ENCODE results near the gene SMG6. TPM values are rescaled to one million over a fixed set of nuclear protein-coding genes. Genes with fewer than 3 reads are reported as not detected.

SMG6 gene
- total and polyA plus RNA-seq, 2 of the 13 experiments (the other 11 are each of a cell fraction or from before 2014, with no cell fraction given), result 4.6 to 14.6 TPM

DNA sequence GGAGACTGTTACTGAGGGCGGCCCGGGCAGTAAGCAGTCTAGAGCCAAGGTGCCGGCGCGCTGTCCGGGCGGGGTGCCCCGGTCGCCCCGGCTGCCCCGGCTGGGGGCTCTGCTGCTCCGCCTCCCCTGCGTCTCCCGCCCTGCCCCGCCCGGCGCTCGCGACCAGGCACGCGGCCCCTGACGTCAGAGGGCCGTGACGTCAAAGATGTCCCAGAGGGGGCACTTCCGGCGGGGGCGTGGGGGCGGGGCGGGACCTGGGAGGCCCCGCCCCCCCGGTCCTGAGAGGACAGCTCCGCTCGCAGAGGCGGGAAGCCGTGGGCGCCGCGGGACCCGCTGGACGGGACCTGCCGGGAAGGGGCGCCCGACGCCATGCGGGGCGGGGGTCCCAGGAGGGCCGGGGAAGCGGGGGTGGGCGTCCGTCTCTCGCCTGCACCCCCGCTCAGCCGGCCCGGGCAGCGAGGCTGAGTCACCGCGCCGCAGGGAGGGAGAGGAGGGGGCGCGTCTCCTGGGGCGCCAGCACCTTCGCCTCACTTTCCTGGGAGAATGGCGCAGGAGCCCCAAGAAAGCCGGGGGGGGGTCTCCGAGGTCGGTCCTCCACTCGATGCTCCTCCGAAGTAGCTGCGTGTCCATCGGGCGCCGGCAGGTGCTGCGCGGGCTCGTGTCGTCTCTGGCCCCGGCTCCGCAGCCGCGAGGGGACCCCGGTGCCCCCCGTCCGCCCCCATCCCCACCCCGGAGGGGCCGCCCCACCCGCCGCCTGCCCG is 253.1 kb downstream of the SMG6 start (continued):
- TF ChIP-seq ZSCAN29 (CRISPR knock-in tag; conservative IDR thresholded peaks at IDR 0.05) (no peak), ETV5 (CRISPR knock-in tag; IDR thresholded peaks at IDR 0.05; ENCODE audit: borderline replicate concordance) (no peak), KLF16 (CRISPR knock-in tag; IDR thresholded peaks at IDR 0.05) (no peak), ZSCAN20 (CRISPR knock-in tag; IDR thresholded peaks at IDR 0.05; ENCODE audit: borderline replicate concordance) (no peak), ZEB1 (IDR thresholded peaks at IDR 0.05; ENCODE audit: insufficient replicate concordance, low read depth) (no peak), SRSF9 (IDR thresholded peaks at IDR 0.05; ENCODE audit: borderline replicate concordance, insufficient read depth, low read depth, low read length, poor library complexity, severe bottlenecking) (no peak), HOXA3 (CRISPR knock-in tag; IDR thresholded peaks at IDR 0.05) (peak; percentile 93), ZNF234 (CRISPR knock-in tag; conservative IDR thresholded peaks at IDR 0.05) (no peak), NFE2L1 (CRISPR knock-in tag; IDR thresholded peaks at IDR 0.05; ENCODE audit: borderline replicate concordance) (no peak), ZNF564 (CRISPR knock-in tag; IDR thresholded peaks at IDR 0.05) (no peak), ZNF430 (CRISPR knock-in tag; IDR thresholded peaks at IDR 0.05) (no peak), RXRA (CRISPR knock-in tag; IDR thresholded peaks at IDR 0.05) (no peak), MAFG (CRISPR knock-in tag; IDR thresholded peaks at IDR 0.05) (no peak), FOXA1 (IDR thresholded peaks at IDR 0.05) (no peak), FOXA1 (CRISPR knock-in tag; IDR thresholded peaks at IDR 0.05) (no peak), ZNF296 (CRISPR knock-in tag; conservative IDR thresholded peaks at IDR 0.05) (no peak), YEATS2 (CRISPR knock-in tag; IDR thresholded peaks at IDR 0.05; ENCODE audit: borderline replicate concordance) (no peak), SAFB2 (CRISPR knock-in tag; IDR thresholded peaks at IDR 0.05; ENCODE audit: borderline replicate concordance, low read depth) (0 out of 2 replicates have a peak, but pooled peaks have one; percentile 9), RBFOX2 (IDR thresholded peaks at IDR 0.05; ENCODE audit: low read depth, low read length) (0 out of 2 replicates have a peak, but pooled peaks have one; percentile 40)
- TF ChIP-seq, protein P1, sequence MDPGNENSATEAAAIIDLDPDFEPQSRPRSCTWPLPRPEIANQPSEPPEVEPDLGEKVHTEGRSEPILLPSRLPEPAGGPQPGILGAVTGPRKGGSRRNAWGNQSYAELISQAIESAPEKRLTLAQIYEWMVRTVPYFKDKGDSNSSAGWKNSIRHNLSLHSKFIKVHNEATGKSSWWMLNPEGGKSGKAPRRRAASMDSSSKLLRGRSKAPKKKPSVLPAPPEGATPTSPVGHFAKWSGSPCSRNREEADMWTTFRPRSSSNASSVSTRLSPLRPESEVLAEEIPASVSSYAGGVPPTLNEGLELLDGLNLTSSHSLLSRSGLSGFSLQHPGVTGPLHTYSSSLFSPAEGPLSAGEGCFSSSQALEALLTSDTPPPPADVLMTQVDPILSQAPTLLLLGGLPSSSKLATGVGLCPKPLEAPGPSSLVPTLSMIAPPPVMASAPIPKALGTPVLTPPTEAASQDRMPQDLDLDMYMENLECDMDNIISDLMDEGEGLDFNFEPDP (CRISPR knock-in tag; conservative IDR thresholded peaks at IDR 0.05), result no peak
- TF ChIP-seq, protein P2, sequence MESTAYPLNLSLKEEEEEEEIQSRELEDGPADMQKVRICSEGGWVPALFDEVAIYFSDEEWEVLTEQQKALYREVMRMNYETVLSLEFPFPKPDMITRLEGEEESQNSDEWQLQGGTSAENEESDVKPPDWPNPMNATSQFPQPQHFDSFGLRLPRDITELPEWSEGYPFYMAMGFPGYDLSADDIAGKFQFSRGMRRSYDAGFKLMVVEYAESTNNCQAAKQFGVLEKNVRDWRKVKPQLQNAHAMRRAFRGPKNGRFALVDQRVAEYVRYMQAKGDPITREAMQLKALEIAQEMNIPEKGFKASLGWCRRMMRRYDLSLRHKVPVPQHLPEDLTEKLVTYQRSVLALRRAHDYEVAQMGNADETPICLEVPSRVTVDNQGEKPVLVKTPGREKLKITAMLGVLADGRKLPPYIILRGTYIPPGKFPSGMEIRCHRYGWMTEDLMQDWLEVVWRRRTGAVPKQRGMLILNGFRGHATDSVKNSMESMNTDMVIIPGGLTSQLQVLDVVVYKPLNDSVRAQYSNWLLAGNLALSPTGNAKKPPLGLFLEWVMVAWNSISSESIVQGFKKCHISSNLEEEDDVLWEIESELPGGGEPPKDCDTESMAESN (CRISPR knock-in tag; conservative IDR thresholded peaks at IDR 0.05), result peak; percentile 30; the same call in 1 of the 2 replicates
- TF ChIP-seq, protein P3, sequence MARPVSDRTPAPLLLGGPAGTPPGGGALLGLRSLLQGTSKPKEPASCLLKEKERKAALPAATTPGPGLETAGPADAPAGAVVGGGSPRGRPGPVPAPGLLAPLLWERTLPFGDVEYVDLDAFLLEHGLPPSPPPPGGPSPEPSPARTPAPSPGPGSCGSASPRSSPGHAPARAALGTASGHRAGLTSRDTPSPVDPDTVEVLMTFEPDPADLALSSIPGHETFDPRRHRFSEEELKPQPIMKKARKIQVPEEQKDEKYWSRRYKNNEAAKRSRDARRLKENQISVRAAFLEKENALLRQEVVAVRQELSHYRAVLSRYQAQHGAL (CRISPR knock-in tag; IDR thresholded peaks at IDR 0.05; ENCODE audit: not compliant biosample characterization), result no peak
- TF ChIP-seq, protein P4, sequence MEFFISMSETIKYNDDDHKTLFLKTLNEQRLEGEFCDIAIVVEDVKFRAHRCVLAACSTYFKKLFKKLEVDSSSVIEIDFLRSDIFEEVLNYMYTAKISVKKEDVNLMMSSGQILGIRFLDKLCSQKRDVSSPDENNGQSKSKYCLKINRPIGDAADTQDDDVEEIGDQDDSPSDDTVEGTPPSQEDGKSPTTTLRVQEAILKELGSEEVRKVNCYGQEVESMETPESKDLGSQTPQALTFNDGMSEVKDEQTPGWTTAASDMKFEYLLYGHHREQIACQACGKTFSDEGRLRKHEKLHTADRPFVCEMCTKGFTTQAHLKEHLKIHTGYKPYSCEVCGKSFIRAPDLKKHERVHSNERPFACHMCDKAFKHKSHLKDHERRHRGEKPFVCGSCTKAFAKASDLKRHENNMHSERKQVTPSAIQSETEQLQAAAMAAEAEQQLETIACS (CRISPR knock-in tag; IDR thresholded peaks at IDR 0.05), result no peak

Measured in HepG2 (cell line).